LoVo (cell line): ENCODE data around the gene DYRK1A.
A peak's percentile ranks its signal among the peaks of the same experiment; 100 is the strongest.

ENCODE experiments used
- DNase-seq: peaks from one replicate; pipeline ENCODE4 v3.0.0-alpha.2; 2016; ENCODE audit warnings: low spot score

DYRK1A gene

DNA sequence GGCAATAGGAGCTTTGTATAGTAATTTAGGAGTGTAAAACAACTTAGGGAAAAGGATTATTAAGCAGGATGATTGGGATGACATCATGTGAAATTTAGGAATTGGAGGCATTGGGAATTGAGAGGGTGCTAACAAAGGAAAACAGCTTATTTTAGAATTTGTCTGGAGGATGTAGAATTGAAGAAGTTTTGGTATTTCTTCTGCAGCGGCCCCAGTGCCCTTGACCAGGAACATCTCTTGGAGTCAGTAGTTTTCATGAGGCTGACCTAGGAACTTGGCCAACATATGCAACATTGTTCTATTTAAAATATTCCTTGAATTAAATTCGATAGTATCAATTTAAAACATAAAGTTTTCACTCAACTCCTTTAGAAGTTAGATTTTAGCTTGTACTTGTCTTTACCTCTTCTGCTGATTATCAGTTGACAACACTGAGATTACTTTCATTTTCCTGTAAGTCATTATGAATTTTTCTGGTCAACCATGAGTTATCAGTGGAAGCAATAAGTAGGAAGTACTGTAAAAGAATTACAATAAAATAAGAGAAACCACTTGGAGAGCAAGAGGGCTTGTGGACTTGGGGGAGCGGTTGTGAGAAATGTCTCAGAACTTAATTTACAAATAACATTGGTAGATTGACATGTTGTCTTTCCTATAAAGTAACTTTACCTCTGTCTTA lies 52.8 kb downstream of the DYRK1A start:
- no peak for DNase-seq

DNA sequence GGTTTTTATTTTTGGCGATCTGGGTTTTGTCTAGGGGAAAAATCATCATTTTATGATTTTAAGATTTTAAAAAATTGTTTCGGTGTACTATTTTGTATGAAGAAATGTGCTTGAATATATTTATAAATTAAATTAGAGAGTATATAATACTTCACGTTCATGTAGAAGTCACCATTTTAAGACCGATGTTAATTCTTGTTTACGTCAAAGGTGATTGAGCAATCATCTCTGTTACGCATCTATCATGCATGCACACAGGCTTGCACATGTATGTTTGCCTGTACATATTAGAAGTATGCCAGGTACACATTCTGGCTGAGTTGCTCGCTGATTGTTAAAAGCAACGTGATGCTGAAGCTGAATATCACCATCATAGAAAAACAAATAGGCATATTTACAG lies 54.7 kb downstream of the DYRK1A start:
- no peak for DNase-seq

DNA sequence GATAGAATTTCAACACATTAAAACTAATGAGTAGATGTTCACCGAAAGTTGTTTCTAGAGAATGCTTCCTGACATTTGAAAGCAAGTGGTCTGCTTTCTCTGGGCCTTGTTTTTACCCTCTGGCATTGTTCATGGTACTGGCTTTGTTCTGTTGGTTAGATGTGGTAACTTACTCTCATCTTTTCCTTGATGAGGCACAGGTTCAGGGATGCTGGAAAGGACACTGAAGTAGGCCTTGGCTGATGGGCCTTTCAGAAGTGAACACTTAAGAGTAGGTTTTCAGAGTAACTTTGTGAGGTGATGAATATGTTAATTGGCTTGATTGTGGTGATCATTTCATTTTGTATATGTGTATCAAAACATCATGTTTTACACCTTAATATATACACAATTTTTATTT lies 55.8 kb downstream of the DYRK1A start:
- DNase-seq, result no peak

DNA sequence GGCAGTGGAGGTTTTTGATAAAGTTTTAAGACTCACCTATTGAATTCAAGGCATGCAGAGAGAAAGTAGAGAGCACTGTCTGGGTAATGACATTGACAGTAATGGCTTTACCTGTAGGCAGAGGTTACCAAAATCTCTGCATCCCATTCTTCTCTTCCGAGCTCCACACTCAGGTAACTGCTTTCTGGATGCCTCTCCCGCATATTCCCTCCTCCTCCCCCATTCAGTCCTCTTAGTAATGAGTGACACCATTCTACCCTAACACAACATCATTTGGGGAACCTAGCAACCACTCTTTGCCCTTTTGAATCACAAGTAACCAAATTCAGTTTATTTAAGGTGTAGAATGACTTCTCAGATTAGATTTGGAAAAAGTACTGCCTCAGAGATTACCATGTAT lies 56.5 kb downstream of the DYRK1A start:
- DNase-seq, result no peak

DNA sequence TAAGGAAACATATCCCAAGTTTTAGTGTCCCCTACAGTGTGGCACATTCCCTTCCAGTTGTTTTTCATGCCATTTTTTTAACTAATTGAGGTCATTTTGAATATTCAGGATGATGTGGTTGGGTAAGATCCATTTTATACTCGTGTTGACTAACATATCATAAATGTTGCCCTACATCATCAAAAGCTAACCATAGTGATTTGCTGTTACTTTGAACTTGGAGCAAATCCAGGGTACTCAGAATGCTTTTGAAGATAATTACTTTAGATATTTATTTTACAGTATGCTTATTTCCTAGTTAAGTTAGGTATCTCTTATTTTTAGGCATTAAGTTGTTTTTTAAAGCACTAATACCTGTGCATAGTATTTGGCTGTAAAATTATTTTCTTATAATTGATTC lies 57.8 kb downstream of the DYRK1A start:
- DNase-seq, result no peak

DNA sequence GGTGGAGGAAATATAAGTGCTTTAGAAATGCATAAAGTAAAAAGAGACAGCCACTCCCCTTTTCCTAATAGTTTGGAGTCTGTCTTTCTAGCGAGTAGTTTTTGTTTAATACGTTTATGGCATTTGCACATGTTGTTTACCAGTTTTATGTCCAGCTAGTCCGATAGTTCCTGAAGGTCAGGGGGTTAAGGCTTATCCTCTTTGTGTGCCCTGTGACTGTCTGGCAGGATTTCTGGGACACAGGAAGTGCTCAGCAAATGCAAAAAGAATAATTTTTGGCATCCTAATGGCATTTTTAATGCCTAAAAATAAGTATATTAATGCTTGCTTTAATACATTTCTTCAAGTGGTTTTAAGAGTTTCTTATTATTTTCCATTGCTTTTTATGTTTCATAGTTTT lies 58.4 kb downstream of the DYRK1A start:
- no peak for DNase-seq

DNA sequence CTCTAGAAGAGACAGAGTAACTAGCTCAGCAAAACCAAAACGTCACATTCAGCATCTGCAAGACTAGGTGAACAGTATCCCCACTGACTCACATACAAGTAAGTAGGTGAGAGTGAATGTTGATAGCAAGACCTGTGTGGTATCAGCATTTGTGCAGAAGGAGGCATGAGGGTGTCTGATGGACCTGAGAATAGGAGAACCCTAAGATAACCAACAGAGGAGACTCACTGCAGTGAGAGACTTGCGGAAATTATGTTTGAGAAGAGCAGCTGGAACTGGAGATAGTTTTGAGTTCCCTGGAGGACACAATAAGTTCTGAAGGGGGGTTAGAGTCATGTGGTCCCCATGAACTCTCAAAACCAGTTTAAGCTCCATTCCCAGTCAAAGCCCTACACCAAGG lies 59.1 kb downstream of the DYRK1A start:
- DNase-seq, result no peak

DNA sequence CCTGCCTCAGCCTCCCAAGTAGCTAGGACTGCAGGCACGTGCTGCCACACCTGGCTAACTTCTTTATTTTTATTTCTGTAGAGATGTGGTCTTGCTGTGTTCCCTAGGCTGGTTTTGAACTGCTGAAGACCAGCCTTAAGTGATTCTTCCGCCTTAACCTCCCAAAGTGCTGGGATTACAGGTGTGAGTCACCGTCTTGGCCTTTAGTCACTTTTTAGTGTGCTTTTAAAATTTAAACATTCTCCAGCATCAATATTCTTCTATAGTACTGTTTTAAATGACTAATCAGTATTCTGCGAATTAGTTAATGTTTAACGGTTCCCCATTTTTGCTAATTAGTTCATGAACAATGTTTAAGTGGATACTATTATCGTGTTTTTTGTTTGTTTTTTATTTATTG lies 60.6 kb downstream of the DYRK1A start:
- DNase-seq, result no peak

DNA sequence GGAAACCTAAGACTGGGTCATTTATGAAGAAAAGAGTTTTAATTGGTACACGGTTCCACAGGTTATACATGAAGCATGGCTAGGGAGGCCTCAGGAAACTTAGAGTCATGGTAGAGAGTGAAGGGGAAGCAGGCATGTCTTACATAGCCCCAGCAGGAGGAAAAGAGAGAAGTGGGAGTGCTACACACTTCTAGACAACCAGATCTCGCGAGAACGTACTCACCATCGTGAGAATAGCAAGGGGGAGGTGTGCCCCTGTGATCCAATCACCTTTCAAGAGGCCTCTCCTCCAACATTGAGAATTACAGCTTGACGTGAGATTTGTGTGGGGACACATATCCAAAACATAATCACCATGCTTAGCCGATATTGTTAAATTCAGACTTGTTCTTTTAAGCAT lies 62.8 kb downstream of the DYRK1A start:
- no peak for DNase-seq

DNA sequence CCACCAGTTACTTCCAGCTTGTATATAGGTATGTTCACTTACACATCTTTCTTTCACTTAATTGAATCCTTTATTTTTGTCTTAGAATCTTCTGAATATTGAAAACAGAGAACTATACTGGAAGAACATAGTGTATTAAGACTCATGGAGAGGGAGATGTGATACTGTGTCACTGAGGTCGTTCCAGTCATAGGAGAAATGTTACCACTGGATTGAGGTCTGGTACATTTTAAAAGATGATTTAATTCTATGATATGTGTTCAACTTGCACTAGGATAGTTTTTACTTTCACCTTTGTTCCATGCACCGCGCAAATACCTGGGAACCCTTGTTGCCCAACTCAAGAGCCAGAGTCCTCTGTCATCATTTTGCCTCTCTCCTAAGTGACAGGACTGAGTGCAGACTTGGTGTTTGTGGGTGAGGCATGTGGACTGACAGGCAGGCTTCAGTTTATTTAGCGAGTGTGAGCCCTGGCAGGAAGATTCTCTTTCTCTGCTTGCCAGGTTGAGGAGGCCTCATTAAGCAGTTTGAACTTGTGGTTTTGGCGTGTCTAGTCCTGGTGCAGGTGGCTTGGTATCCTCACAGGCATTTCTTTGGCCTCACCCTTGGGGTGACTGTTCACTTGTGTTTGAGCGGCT lies 63.7 kb downstream of the DYRK1A start:
- peak; percentile 26 for DNase-seq

DNA sequence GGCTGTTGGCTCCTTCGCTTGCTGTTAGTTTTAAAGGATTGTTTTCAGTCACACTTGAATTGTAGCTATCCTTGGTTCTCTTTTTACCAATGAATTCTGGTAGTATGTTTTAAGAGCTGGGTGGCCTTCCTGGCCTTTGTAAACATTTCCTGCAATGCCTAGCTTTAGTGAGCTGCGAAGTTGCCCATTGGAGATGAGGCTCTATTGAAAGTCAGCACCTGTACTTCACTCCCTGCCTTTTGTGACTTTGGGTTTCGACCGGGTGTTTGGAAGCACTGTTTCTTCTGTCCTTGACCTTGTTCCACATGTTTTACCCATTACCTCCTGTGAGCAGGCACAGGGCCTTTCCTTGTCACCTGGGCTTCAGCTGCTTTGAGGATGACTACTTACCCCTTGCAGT lies 64.7 kb downstream of the DYRK1A start:
- no peak for DNase-seq

DNA sequence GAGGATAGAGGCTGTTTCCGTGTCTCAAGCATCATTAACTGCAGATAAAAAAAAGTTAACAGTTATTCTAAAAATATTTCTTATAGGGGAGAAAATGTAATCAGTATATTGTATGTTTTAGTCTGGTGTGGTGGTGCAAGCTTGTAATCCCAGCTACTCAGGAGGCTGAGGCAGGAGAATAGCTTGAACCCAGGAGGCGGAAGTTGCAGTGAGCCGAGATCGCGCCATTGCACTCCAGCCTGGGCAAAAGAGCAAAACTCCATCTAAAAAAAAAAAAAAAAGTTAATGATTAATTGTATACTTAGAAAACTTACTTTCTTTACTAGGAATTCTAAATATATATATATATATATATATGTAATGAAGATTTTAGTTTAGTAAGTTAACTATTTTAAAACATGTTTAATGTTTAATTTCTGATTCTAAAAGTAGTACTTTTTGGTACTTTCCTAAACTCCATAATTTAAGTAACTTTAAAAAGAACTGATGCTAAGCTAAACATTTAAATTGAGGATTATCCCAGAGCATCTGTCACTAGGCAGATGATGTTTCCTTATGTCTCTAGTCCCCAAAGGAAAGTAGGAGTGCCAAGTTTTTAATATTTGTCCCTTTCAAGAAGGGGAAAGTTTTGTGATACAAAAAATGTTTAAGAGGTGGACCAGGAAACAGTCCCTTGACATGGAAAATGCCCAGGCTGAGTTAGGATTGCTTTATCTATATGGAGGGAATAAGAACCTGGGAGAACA lies 66.3 kb downstream of the DYRK1A start:
- no peak for DNase-seq

DNA sequence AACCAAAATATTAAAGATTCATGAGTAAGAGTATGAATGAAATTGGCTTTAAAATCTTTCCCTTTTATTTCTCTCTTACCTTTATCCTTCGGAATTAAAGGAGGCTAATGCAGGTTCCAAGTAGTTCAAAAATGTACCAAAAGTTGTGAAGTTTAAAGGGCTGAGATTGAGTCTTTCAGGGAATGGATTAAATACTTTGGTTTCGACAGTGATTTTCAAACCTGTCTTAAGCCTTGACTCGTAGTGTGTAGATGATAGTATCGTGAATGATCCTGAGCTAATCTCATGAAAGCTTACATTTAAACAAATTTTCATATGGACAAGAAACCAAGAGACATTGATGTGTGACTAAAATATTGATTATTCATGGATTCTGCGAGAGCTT lies 66.9 kb downstream of the DYRK1A start:
- DNase-seq, result no peak

DNA sequence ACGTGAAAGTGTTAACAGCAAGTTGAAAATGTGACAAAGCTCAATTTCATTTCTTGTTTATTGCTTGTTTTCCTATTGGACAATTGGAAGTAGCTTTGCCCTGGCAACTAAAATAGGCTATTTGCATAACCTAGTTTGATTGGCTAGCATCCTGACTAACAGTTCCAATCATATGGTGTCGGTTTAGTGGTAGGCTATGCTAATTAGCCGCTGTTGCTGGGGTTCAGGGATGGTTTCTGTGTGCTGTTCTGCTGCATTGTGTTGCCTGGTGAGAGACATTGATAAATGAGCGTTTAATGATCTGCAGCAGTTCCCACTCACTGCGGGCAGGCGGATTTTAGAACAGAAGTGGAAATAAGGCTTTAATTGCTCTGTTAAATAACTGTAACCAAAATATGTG lies 68.5 kb downstream of the DYRK1A start:
- no peak for DNase-seq

DNA sequence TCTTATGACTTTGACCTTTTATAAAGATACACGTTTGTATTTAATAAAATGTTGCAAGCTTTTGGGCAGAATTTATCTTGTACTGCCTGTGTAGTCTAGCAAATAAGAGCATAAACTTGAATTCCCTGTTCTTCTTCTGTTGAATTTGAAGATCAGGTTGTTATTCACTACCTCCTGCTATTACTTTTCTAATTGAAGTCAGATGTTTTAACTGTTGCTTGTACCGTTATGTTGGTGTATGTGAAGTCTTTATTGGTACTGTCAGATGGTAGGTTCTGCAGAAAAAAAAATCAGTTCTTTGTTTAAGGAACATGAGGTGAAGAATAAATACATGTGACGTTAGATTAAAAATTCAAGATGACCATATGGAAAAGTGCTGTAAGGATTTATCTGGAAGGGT lies 69.1 kb downstream of the DYRK1A start:
- DNase-seq, result no peak

DNA sequence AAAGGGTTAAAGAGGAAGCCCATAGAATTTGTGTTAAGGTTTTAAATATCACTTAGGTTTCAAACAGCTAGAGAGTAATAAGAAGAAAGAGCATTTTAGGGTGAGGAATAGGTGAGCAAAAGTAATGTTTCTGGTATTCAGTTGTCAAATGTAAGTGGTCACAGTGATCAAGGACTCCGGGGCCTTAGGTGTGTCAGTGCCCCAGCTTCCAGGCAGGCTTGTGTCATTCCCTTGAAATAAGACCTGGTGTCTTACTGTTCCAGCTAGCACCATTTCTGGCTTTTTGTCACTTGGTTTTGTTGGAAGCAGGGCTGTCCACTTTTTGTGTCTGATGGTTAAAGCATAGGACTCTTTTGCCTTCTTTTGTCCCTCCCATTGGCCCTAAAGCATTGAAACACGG lies 69.6 kb downstream of the DYRK1A start:
- no peak for DNase-seq

DNA sequence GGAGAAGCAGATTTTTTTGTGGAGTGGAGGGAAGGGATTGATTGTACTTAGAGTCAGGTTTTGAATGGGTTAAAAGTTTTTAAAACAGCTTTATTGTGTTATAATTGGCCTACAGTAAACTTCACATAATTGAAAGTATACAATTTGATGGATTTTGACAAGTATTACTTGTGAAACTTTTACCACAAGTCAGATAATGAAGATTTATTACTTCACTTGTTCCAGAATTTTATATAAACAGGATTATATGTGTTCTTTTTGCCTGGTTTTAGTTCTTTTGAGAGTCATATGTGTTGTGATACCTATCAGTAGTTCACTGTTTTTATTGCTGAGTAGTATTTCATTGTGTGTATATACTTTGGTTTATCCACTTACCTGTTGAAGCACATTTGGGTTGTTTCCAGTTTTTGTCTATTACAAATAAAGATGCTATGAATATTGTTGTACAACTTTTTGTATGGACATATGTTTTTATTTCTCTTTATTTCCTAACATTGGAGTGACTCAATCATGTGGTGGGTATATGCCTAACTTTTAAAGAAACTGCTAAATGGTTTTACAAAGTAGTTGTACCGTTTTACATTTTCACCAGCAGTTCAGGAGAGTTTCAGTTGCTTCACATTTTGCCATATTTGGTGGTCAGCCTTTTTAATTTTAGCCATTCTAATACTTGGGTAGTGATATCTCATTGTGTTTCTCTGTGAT lies 71.0 kb downstream of the DYRK1A start:
- no peak for DNase-seq

DNA sequence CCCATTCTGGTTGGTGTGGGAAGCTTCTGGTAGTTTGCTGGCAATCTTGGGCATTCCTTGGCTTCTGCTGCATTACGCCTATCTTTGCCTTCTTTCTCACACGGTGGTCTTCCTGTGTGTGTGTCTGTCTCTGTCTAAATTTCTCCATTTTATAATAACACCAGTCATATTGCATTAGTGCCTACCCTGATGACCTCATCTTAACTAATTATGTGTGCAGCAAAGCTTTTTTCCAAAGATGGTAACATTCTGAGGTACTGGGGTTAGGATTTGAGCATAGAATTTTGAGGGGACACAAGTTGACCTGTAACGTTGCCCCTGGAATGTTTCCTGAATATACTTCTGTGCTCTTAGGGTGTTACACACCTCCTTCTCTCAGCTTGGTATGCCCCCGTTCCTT lies 77.1 kb downstream of the DYRK1A start:
- DNase-seq, result no peak

DNA sequence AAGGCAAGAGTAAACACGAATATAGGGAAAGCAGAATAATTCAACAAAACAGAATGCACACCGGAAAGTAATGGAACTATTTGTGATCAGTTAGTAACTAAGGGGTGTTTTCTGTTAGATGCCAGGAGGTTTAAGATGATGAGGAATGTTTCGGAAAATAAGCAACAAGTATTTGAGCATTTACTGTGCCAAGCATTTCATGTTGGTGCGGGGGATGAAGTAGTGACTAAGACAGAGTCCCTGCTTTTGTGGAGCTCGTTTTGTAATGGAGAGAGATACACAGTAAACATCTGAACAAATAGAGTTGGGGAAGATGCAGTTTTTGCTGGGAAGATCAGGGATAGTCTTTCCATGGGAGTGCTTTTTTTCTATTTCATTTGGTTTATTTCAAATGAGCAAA lies 78.7 kb downstream of the DYRK1A start:
- DNase-seq, result no peak

DNA sequence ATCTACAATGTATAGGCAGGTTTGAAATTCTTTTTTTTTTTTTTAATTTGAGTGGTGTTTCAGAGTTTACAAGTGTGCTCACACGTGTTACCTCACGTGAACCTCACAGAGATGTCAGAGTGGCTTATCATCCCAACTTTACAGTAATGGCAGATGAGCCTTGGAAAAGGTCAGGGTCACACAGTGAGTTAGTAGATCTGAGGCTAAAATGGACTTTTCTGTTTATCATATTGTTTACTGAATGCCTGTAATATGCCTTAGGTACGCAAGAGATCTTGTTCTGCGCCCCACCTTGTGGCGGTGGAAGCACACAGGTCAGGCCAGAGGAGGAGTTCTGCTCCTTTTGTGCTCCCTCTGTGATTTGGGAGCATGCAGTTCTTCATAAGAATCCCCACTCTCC lies 80.0 kb downstream of the DYRK1A start:
- DNase-seq, result no peak

DNA sequence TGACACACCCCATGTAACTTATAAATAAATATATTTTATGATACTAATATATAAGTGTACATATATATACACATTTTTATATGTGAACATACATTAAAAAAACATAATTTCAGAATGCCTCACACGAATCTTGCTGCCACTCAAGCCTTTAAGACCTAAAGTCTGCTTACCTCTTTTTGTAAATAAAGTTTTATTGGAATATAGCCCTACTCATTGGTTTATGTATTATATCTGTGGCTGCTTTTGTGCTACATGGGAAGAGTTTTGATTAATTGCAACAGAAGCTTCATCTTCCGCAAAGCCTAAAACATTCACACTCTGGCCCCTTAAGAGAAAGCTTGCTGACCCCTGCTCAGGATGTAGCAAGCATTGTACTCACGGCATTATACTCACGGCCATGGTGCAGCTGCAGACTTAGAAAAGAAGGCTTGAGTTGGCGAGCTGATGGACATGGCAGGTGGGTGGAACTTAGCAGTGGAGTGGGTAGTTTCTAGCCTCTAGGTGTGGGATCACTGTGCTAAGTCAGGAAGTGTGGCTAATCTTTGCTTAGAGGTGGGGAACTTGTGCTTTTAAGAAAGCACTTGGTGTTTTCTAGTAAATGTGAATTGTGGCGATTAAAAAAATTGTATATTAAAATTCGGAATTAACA lies 80.8 kb downstream of the DYRK1A start:
- no peak for DNase-seq

DNA sequence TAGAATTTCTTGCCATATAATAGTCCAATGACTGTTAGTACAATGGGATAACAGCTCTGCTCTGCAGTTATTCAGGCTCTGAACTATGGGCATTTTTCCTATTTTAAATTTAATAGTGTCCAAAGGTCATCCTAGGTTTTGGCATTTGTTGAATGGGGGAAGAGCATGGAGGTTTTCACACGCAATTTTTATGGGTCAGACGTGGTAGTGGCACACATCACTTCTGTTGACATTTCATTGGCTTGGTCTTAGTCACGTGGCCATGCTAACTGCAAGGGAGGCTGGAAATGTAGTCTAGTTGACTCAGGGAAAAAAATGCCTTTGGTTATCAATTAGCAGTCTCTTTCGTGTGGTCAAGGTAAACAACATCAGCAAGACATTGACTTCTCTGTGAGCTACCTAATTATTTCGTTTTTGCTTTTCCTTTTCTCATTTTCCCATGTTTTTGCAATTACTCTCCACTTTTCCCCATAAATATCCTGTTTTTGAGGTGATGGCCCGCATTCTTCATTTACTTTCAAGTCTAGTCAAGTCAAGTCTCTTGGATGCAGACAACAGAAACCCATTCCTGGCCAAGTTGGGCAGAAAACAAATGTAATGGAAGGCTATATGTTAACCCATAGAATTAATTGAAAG lies 82.8 kb downstream of the DYRK1A start:
- DNase-seq, result peak; percentile 50
